DOHH2 (cell line): ENCODE measurements around the gene CAPN2.

Experiments
- H3F3A ChIP-seq: fragments of 200-600 bp; sonication (generic), shearing (Covaris generic); 2 replicates; pipeline ENCODE4 v1.6.0; 2016; ENCODE audit warnings: antibody characterized with exemption, mild to moderate bottlenecking; ENCODE audit not compliant: control insufficient read depth, insufficient read depth
- H3K27ac ChIP-seq: fragments of 200-600 bp; sonication (generic); 2 replicates; pipeline ENCODE4 v1.5.1; 2014; ENCODE audit warnings: low read depth, mild to moderate bottlenecking, low read length, moderate library complexity
- H3K27me3 ChIP-seq: fragments of 200-600 bp; sonication (generic); 2 replicates; pipeline ENCODE4 v1.6.1; 2014; ENCODE audit warnings: mild to moderate bottlenecking, low read length, mixed read lengths; ENCODE audit not compliant: control insufficient read depth
- H3K36me3 ChIP-seq: fragments of 200-600 bp; sonication (generic); 2 replicates; pipeline ENCODE4 v1.6.1; 2014; ENCODE audit warnings: mild to moderate bottlenecking, low read length, moderate library complexity, mixed read lengths; ENCODE audit not compliant: control insufficient read depth
- H3K4me1 ChIP-seq: fragments of 200-600 bp; sonication (generic); 2 replicates; pipeline ENCODE4 v1.6.1; 2014; ENCODE audit warnings: mild to moderate bottlenecking, low read length, mixed read lengths; ENCODE audit not compliant: control insufficient read depth
- H3K4me2 ChIP-seq: fragments of 200-600 bp; sonication (generic); 2 replicates; pipeline ENCODE4 v1.6.0; 2014; ENCODE audit warnings: mild to moderate bottlenecking, low read length, moderate library complexity
- H3K4me3 ChIP-seq: fragments of 200-600 bp; sonication (generic); 2 replicates; pipeline ENCODE4 v1.5.1; 2014; ENCODE audit warnings: mild to moderate bottlenecking, low read length, mixed read lengths
- H3K79me2 ChIP-seq: fragments of 200-600 bp; sonication (generic); 2 replicates; pipeline ENCODE4 v1.6.1; 2014; ENCODE audit warnings: mild to moderate bottlenecking, low read length, mixed read lengths; ENCODE audit not compliant: control insufficient read depth
- H3K9me2 ChIP-seq: fragments of 200-600 bp; sonication (generic); replicated peaks from 2 replicates; pipeline ENCODE4 v1.6.1; 2014; ENCODE audit warnings: mild to moderate bottlenecking, low read length, mixed read lengths; ENCODE audit not compliant: control insufficient read depth
- H3K9me3 ChIP-seq: fragments of 200-600 bp; sonication (generic); 2 replicates; pipeline ENCODE4 v1.6.1; 2014; ENCODE audit warnings: antibody characterized with exemption, low read length, mixed read lengths; ENCODE audit not compliant: control insufficient read depth, insufficient read depth
- H4K20me1 ChIP-seq: fragments of 200-600 bp; sonication (generic); 2 replicates; pipeline ENCODE4 v1.6.0; 2014; ENCODE audit warnings: low read depth, mild to moderate bottlenecking, antibody characterized with exemption, low read length, moderate library complexity; ENCODE audit not compliant: control insufficient read depth, insufficient read depth
- CTCF ChIP-seq: fragments of 200-600 bp; sonication (generic); IDR thresholded peaks from one replicate; pipeline ENCODE4 v1.5.1; 2014; ENCODE audit warnings: antibody characterized with exemption, mild to moderate bottlenecking, low read depth, low read length; ENCODE audit not compliant: poor library complexity, severe bottlenecking
- EZH2phosphoT487 ChIP-seq: fragments of 200-600 bp; sonication (generic); IDR thresholded peaks from 2 replicates; pipeline ENCODE4 v1.6.1; 2017; ENCODE audit warnings: borderline replicate concordance, mild to moderate bottlenecking, antibody characterized with exemption, low read length, moderate library complexity, mixed read lengths

The CAPN2 gene

DNA sequence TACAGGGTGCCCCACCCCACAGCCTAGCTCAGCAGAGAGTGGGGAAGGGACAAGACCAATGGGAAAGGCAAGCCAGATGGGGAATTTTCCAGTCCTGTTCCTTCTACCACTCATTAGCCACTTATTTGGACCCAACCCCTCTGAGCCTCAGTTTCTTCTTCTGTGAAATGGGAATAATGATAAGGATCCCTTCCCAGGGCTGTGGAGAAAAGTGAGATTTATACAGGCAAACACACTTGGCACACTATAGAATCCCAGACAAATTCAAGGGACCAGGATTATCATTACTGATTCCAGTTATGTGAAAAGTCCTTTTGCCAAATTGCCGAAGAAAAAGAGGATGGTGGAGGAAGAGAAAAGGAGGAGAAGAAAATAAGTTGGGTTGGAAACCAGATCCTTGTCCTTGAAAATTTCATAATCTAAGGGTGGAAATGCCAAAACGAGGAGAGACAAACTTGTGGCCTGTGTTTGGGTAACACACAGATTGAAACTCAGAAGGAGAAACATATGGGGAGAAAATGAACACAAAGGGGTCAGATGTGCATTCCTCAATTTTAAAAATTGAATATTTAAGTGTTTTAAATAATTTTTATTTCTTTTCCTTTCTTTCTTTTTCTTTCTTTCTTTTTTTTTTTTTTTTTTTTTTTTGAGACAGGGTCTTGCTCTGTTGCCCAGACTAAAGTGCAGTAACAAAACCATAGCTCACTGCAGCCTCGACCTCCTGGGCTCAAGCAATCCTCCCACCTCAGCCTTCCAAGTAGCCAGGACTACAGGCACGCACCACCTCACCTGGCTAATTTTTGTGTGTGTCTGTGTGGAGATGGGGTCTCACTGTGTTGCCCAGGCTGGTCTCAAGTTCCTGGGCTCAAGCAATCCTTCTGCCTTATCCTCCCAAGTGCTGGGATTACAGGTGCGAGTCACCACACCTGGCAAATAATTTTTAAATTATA is 9.6 kb downstream of the CAPN2 start:
- Histone ChIP-seq H3K27ac (no peak overlapping the region), H3K36me3 (no peaks in the 10 kb centered on the region), H3K4me2 (no peak overlapping the region), H3F3A (no peaks in the 10 kb centered on the region), H3K9me3 (no peaks in the 10 kb centered on the region), H3K4me3 (no peak overlapping the region), H3K4me1 (no peaks in the 10 kb centered on the region), H3K9me2 (no peaks in the 10 kb centered on the region), H3K27me3 (peaks cover 13% of the 10 kb centered on the region; the same call in 1 of the 2 replicates), H3K79me2 (no peaks in the 10 kb centered on the region), H4K20me1 (no peaks in the 10 kb centered on the region)
- TF ChIP-seq CTCF (no peak), EZH2phosphoT487 (no peak)

DNA sequence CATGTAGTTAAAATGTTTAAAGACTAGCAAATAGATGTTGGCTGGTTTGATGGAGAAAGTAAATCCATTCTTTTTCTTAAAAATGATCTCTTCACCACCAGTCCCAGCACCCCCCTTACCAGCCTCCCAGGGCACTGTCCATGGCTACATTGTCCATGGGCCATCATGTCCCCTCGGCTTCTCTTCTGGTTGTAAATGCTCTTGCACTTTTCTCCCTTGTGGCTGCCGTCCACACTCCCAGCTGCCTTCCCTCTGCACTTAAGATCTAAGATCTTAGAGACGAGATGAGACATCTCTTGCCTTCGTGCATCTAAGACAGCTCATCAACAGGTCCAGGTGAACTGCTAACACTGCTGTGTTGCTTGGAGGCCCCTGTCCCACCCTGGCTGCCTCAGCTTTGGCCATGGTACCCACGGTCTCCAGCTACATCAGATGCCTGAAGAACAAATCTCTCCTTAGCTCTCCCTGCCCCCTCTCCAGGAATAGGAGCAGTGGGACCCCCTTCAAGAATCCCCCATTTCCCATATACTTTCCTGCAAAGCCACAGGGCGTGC is 11.1 kb downstream of the CAPN2 start:
- Histone ChIP-seq H3K9me3 (no peaks in the 10 kb centered on the region), H3K36me3 (no peaks in the 10 kb centered on the region), H3K4me2 (no peak overlapping the region), H3F3A (no peaks in the 10 kb centered on the region), H3K9me2 (no peaks in the 10 kb centered on the region), H3K27ac (no peak overlapping the region), H4K20me1 (no peaks in the 10 kb centered on the region), H3K27me3 (peaks cover 4% of the 10 kb centered on the region; the same call in 1 of the 2 replicates), H3K79me2 (no peaks in the 10 kb centered on the region), H3K4me3 (no peak overlapping the region), H3K4me1 (no peaks in the 10 kb centered on the region)
- TF ChIP-seq EZH2phosphoT487 (no peak), CTCF (no peak)

DNA sequence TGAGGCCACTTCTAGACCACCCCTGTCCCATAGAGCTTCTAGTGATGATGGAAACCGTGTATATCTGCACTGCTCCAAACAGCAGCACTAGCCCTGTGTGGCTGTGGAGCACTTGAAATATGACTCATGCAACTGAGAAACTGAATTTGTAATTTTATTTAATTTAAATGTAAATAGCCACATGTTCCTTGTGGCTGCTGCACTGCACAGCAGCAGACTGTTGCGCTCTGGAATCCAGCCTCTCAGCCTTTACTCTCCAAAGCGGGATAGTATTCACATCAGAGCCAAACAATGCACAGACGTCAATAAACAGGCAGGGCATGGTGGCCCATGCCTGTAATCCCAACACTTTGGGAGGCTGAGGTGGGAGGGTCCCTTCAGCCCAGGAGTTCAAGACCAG is 12.0 kb downstream of the CAPN2 start:
- Histone ChIP-seq H4K20me1 (no peaks in the 10 kb centered on the region), H3K79me2 (no peaks in the 10 kb centered on the region), H3K9me3 (no peaks in the 10 kb centered on the region), H3K27me3 (no peaks in the 10 kb centered on the region), H3K27ac (no peak overlapping the region), H3K4me1 (no peaks in the 10 kb centered on the region), H3F3A (no peaks in the 10 kb centered on the region), H3K4me3 (no peak overlapping the region), H3K9me2 (no peaks in the 10 kb centered on the region), H3K36me3 (no peaks in the 10 kb centered on the region), H3K4me2 (no peak overlapping the region)
- TF ChIP-seq EZH2phosphoT487 (no peak), CTCF (no peak)
